Panc1 (cell line): ENCODE measurements around the gene SPRED2. TPM values are rescaled to one million over a fixed set of nuclear protein-coding genes. Genes with fewer than 3 reads are reported as not detected.

Source experiments
- ATAC-seq: fragments of 200-7000 bp; cut with Tn5 transposase; 2 replicates; pipeline ENCODE4 v1.9.1; 2020; ENCODE audit warnings: mild to moderate bottlenecking, moderate library complexity
- BruUV-seq: library from RNA; stranded (reverse); fragments of 400-500 nt; replicated peaks from 2 replicates; lab custom pipeline; 2021; lab: Mats Ljungman, UMichigan
- CTCF ChIA-PET: fragments of 300-600 bp; sonication (Branson Sonifier 250); formaldehyde crosslinking; loops from one replicate; lab custom pipeline; 2022; ENCODE audit warnings: antibody characterized with exemption; lab: Charles Lee
- POLR2A ChIA-PET: fragments of 300-600 bp; sonication (Branson Sonifier 250); formaldehyde crosslinking; loops from one replicate; lab custom pipeline; 2022; ENCODE audit warnings: antibody characterized with exemption; lab: Charles Lee
- DNase-seq: peaks from one replicate; pipeline ENCODE4 v3.0.0-alpha.2; 2010; ENCODE audit warnings: low read depth, low spot score
- H3K27ac ChIP-seq: 2 replicates; pipeline ENCODE4 v1.5.1; 2011; ENCODE audit warnings: mild to moderate bottlenecking, low read length, inconsistent platforms
- H3K27me3 ChIP-seq: fragments of 200-500 bp; sonication (Bioruptor generic); 2 replicates; pipeline ENCODE4 v1.6.0; 2014; ENCODE audit warnings: low read length, inconsistent platforms; ENCODE audit not compliant: control insufficient read depth, insufficient read depth
- H3K36me3 ChIP-seq: fragments of 200-500 bp; sonication (Bioruptor generic); 2 replicates; pipeline ENCODE4 v1.5.1; 2014; ENCODE audit warnings: inconsistent platforms, mild to moderate bottlenecking, low read length, moderate library complexity; ENCODE audit not compliant: control insufficient read depth, insufficient read depth
- H3K4me1 ChIP-seq: 2 replicates; pipeline ENCODE4 v1.5.1; 2011; ENCODE audit warnings: inconsistent platforms, mild to moderate bottlenecking, low read length, moderate library complexity; ENCODE audit not compliant: control insufficient read depth, insufficient read depth
- H3K4me3 ChIP-seq, 2 experiments: 2 replicates each; pipeline ENCODE4 v1.5.1; 2011 to 2012; ENCODE audit warnings: low read depth in 2 of 2, low read length in 2 of 2, mild to moderate bottlenecking in 2 of 2, inconsistent platforms in 1 of 2, moderate library complexity in 1 of 2
- H3K9me3 ChIP-seq: fragments of 200-500 bp; sonication (Bioruptor generic); 2 replicates; pipeline ENCODE4 v1.5.1; 2014; ENCODE audit warnings: low read depth, mild to moderate bottlenecking, inconsistent platforms, low read length, moderate library complexity; ENCODE audit not compliant: control insufficient read depth, insufficient read depth
- POLR2AphosphoS5 ChIP-seq: IDR thresholded peaks from 2 replicates; pipeline ENCODE4 v1.6.1; 2012; ENCODE audit warnings: mild to moderate bottlenecking, low read depth, low read length, moderate library complexity
- SIN3A ChIP-seq: IDR thresholded peaks from 2 replicates; pipeline ENCODE4 v1.6.1; 2012; ENCODE audit warnings: low read depth, mild to moderate bottlenecking, low read length, moderate library complexity, borderline replicate concordance; ENCODE audit not compliant: insufficient read depth
- TCF7L2 ChIP-seq: IDR thresholded peaks from 2 replicates; pipeline ENCODE4 v1.6.1; 2011; ENCODE audit warnings: mild to moderate bottlenecking, low read depth, low read length, inconsistent platforms
- in situ Hi-C: cut with HindIII; loops from 2 replicates; pipeline ENCODE4 v1.10.0; 2016; ENCODE audit warnings: low sequenced_read_pairs, low pct_unique_long_range_greater_than_20kb
- intact Hi-C: fragments of 100-400 bp; cut with micrococcal nuclease; formaldehyde crosslinking; loops from one replicate; pipeline ENCODE4 v1.10.0; 2022; ENCODE audit not compliant: unreplicated experiment
- total RNA-seq: library from RNA; stranded (reverse); gene quantifications from one replicate; pipeline ENCODE4 v1.2.1, GENCODE V29; 2021; ENCODE audit not compliant: unreplicated experiment
- TF ChIP-seq, protein P1 (sequence below), 2 experiments: IDR thresholded peaks; 2 replicates each; pipeline ENCODE4 v1.6.1; 2011 to 2012; ENCODE audit warnings: low read depth in 2 of 2, control low read depth in 1 of 2, low read length in 1 of 2, mild to moderate bottlenecking in 1 of 2, moderate library complexity in 1 of 2; ENCODE audit not compliant: insufficient read depth in 1 of 2
- TF ChIP-seq, protein P2 (sequence below): fragments of 450-650 bp; IDR thresholded peaks from 2 replicates; pipeline ENCODE4 v1.5.1; 2017; ENCODE audit warnings: mild to moderate bottlenecking

Gene SPRED2
- total RNA-seq, 1 experiment from 2014 or later, result 60.1 TPM

DNA sequence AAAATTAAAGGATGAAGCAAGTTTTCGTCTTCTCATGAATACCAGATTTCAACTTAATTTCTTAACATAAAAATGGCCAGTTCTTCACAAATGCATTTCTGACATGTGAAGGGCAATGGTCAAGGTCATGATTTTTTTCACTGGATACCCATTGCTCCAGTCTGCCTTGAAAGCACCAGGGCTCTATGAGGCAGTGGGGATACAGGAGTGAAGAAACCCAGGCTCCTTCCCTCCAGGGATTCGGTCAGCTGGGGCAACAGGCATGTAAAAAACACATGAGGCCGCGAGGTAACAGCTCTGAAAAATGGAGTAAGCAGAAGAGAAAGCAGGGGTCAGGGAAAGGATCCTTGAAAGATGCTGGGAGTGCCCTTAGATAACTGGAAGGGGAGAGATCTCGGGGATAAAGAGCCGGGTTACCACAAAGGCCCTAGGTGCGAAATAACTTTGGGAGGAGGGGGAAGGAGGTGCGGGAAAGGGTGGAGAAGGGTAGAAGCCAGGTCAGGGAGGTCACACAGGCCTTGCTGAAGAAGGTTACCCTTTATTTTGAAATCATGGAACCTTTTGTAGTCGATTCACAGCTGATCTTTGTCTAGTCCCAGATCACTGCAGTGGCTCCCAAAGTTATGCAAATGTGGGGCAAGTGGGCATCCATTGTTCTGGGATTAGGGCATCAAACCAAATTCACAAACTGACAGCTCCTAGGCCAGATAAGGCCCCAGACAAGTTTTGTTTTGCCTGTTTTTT, 5.2 kb upstream of the SPRED2 start:
- BruUV-seq, result no TSS peak
- peaks cover 25% of the 10 kb centered on the region for H3K4me1 ChIP-seq
- intact Hi-C loops, result loop anchor here (5.0 kb wide), 1 partner anchor 115 kb away; no protein-coding TSS in a partner anchor

DNA sequence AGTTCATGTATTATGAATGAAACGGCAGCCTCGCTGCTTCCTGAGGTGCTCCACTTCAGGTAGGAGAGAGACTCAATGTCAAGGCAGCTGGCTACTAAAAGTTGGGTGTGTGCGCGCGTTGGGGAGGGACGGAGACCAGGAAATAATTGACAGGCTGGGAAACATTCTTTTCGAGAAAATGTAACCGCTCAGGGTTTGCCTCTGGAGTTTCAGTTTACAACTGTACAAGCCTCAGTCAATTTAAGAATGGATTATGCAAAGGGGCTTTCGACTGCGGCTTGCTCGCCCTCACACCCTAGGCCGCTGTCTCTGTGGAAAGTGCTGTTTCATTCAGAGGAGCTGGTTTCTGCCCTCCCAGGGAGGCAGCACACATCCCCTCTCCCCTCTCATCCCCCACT, 4.4 kb upstream of the SPRED2 start:
- Histone ChIP-seq H3K4me1 (peaks cover 25% of the 10 kb centered on the region), H3K27me3 (no peaks in the 10 kb centered on the region), H3K36me3 (peaks cover 2% of the 10 kb centered on the region; the same call in 1 of the 2 replicates), H3K9me3 (no peaks in the 10 kb centered on the region), H3K27ac (peak overlapping the region; percentile 90), H3K4me3 (peak overlapping the region; percentile 74 to 93)
- DNase-seq (no peak), ATAC-seq (no peak)
- ChIA-PET POLR2A (interaction anchor here (0.6 kb wide), 1 partner anchor 114 kb away, joined by 12 read pairs; no protein-coding TSS in a partner anchor), CTCF (no interaction called here)
- in situ Hi-C loops, result no loop called here
- TF ChIP-seq, protein P1, sequence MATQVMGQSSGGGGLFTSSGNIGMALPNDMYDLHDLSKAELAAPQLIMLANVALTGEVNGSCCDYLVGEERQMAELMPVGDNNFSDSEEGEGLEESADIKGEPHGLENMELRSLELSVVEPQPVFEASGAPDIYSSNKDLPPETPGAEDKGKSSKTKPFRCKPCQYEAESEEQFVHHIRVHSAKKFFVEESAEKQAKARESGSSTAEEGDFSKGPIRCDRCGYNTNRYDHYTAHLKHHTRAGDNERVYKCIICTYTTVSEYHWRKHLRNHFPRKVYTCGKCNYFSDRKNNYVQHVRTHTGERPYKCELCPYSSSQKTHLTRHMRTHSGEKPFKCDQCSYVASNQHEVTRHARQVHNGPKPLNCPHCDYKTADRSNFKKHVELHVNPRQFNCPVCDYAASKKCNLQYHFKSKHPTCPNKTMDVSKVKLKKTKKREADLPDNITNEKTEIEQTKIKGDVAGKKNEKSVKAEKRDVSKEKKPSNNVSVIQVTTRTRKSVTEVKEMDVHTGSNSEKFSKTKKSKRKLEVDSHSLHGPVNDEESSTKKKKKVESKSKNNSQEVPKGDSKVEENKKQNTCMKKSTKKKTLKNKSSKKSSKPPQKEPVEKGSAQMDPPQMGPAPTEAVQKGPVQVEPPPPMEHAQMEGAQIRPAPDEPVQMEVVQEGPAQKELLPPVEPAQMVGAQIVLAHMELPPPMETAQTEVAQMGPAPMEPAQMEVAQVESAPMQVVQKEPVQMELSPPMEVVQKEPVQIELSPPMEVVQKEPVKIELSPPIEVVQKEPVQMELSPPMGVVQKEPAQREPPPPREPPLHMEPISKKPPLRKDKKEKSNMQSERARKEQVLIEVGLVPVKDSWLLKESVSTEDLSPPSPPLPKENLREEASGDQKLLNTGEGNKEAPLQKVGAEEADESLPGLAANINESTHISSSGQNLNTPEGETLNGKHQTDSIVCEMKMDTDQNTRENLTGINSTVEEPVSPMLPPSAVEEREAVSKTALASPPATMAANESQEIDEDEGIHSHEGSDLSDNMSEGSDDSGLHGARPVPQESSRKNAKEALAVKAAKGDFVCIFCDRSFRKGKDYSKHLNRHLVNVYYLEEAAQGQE (IDR thresholded peaks at IDR 0.05; ENCODE audit: insufficient read depth in 1 of 2, low read depth in 2 of 2, low read length in 1 of 2), result no peak
- TF ChIP-seq POLR2AphosphoS5 (no peak), SIN3A (no peak), TCF7L2 (no peak; the same call in 1 of the 2 replicates)
- TF ChIP-seq, protein P2, sequence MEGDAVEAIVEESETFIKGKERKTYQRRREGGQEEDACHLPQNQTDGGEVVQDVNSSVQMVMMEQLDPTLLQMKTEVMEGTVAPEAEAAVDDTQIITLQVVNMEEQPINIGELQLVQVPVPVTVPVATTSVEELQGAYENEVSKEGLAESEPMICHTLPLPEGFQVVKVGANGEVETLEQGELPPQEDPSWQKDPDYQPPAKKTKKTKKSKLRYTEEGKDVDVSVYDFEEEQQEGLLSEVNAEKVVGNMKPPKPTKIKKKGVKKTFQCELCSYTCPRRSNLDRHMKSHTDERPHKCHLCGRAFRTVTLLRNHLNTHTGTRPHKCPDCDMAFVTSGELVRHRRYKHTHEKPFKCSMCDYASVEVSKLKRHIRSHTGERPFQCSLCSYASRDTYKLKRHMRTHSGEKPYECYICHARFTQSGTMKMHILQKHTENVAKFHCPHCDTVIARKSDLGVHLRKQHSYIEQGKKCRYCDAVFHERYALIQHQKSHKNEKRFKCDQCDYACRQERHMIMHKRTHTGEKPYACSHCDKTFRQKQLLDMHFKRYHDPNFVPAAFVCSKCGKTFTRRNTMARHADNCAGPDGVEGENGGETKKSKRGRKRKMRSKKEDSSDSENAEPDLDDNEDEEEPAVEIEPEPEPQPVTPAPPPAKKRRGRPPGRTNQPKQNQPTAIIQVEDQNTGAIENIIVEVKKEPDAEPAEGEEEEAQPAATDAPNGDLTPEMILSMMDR, result no peak
- TSS peak; percentile 83 for BruUV-seq
- intact Hi-C loops, result loop anchor here (5.0 kb wide), 1 partner anchor 115 kb away; no protein-coding TSS in a partner anchor

More for the DNA sequence above, 5.2 kb upstream of the SPRED2 start:
- ChIA-PET POLR2A (no interaction called here), CTCF (no interaction called here)
- ATAC-seq, result no peak
- Histone ChIP-seq H3K9me3 (no peaks in the 10 kb centered on the region), H3K4me3 (peak overlapping the region; percentile 74 to 93; a peak in 3 of 4 replicates), H3K27me3 (no peaks in the 10 kb centered on the region), H3K27ac (peak overlapping the region; percentile 90), H3K36me3 (no peaks in the 10 kb centered on the region; the same call in 1 of the 2 replicates)
- no peak for TF ChIP-seq TCF7L2
- no peak for TF ChIP-seq SIN3A
- no peak for TF ChIP-seq POLR2AphosphoS5
- TF ChIP-seq, protein P1 (IDR thresholded peaks at IDR 0.05; ENCODE audit: insufficient read depth in 1 of 2, low read depth in 2 of 2, low read length in 1 of 2), result no peak
- in situ Hi-C loops, result no loop called here
- DNase-seq, result no peak
